ENCODE measurements around the gene LRFN2.

Gene LRFN2

GRCh38 chr6:40587240-40588069 is at the start of gene LRFN2:
LRFN2 (minus strand) TSS chr6:40587364.
- DNase-seq (ENCODE audit: low read depth in 1 of 2, low spot score in 1 of 2), result peak; percentile 42 to 60

- no peak for DNase-seq (ENCODE audit: low read depth in 1 of 2, low spot score in 1 of 2)
These were observed 47.3 kb upstream of the LRFN2 start for GRCh38 chr6:40634429-40634828.

GRCh38 chr6:40631744-40632143 is 44.6 kb upstream of the LRFN2 start:
- DNase-seq (ENCODE audit: low read depth in 1 of 2, low spot score in 1 of 2), result no peak

GRCh38 chr6:40630488-40630887 is 43.3 kb upstream of the LRFN2 start:
- DNase-seq (ENCODE audit: low read depth in 1 of 2, low spot score in 1 of 2), result no peak

- no peak for DNase-seq (ENCODE audit: low read depth in 1 of 2, low spot score in 1 of 2)
These were observed 42.9 kb upstream of the LRFN2 start for GRCh38 chr6:40630051-40630450.

GRCh38 chr6:40629463-40629862 is 42.3 kb upstream of the LRFN2 start:
- no peak for DNase-seq (ENCODE audit: low read depth in 1 of 2, low spot score in 1 of 2)

- DNase-seq (ENCODE audit: low read depth in 1 of 2, low spot score in 1 of 2), result no peak
These were observed 40.2 kb upstream of the LRFN2 start for GRCh38 chr6:40627316-40627715.

GRCh38 chr6:40626886-40627285 is 39.7 kb upstream of the LRFN2 start:
- no peak for DNase-seq (ENCODE audit: low read depth in 1 of 2, low spot score in 1 of 2)

GRCh38 chr6:40623932-40624331 is 36.8 kb upstream of the LRFN2 start:
- DNase-seq (ENCODE audit: low read depth in 1 of 2, low spot score in 1 of 2), result no peak

GRCh38 chr6:40623178-40623577 is 36.0 kb upstream of the LRFN2 start:
- no peak for DNase-seq (ENCODE audit: low read depth in 1 of 2, low spot score in 1 of 2)

GRCh38 chr6:40620574-40621240 is 33.5 kb upstream of the LRFN2 start:
- DNase-seq (ENCODE audit: low read depth in 1 of 2, low spot score in 1 of 2), result no peak

GRCh38 chr6:40614671-40615070 is 27.5 kb upstream of the LRFN2 start:
- no peak for DNase-seq (ENCODE audit: low read depth in 1 of 2, low spot score in 1 of 2)

GRCh38 chr6:40611912-40612311 is 24.7 kb upstream of the LRFN2 start:
- DNase-seq (ENCODE audit: low read depth in 1 of 2, low spot score in 1 of 2), result no peak

GRCh38 chr6:40611434-40611833 is 24.3 kb upstream of the LRFN2 start:
- DNase-seq (ENCODE audit: low read depth in 1 of 2, low spot score in 1 of 2), result no peak

- no peak for DNase-seq (ENCODE audit: low read depth in 1 of 2, low spot score in 1 of 2)
These were observed 23.1 kb upstream of the LRFN2 start for GRCh38 chr6:40610229-40610628.

GRCh38 chr6:40606981-40607380 is 19.8 kb upstream of the LRFN2 start:
- DNase-seq (ENCODE audit: low read depth in 1 of 2, low spot score in 1 of 2), result no peak

- no peak for DNase-seq (ENCODE audit: low read depth in 1 of 2, low spot score in 1 of 2)
These were observed 19.4 kb upstream of the LRFN2 start for GRCh38 chr6:40606526-40606925.

GRCh38 chr6:40604082-40604481 is 16.9 kb upstream of the LRFN2 start:
- DNase-seq (ENCODE audit: low read depth in 1 of 2, low spot score in 1 of 2), result no peak

- no peak for DNase-seq (ENCODE audit: low read depth in 1 of 2, low spot score in 1 of 2)
These were observed 12.4 kb upstream of the LRFN2 start for GRCh38 chr6:40599555-40599954.

- no peak for DNase-seq (ENCODE audit: low read depth in 1 of 2, low spot score in 1 of 2)
These were observed 11.4 kb upstream of the LRFN2 start for GRCh38 chr6:40598516-40598915.

- DNase-seq (ENCODE audit: low read depth in 1 of 2, low spot score in 1 of 2), result no peak
These were observed 10.1 kb upstream of the LRFN2 start for GRCh38 chr6:40597301-40597700.

- no peak for DNase-seq (ENCODE audit: low read depth in 1 of 2, low spot score in 1 of 2)
These were observed 1.3 kb upstream of the LRFN2 start for GRCh38 chr6:40588480-40588879.

- DNase-seq (ENCODE audit: low read depth in 1 of 2, low spot score in 1 of 2), result no peak
These were observed 863 bp upstream of the LRFN2 start for GRCh38 chr6:40588070-40588384.

All from stimulated activated CD4-positive, alpha-beta T cell treated with anti-CD3 and anti-CD28 coated beads, Interleukin-15, amount 100 ng/mL, for 1 hour (primary cell).